Gastroesophageal sphincter (tissue), 3 donors: ENCODE data around the gene ADAMTS12.

Experiments used
- EP300 ChIP-seq: sonication (generic); formaldehyde crosslinking; IDR thresholded peaks from one replicate; pipeline ENCODE4 v1.6.1; 2017; ENCODE audit warnings: antibody characterized with exemption, mild to moderate bottlenecking
- POLR2A ChIP-seq, 2 donors: fragments of 450-650 bp; IDR thresholded peaks; one replicate each; pipeline ENCODE4 v1.6.1; 2017; ENCODE audit warnings: antibody characterized with exemption in 2 of 2, mild to moderate bottlenecking in 2 of 2, moderate library complexity in 1 of 2
- TF ChIP-seq, protein P1 (sequence below), 4 experiments: fragments of 200-600 bp in 2 of 4; fragments of 450-650 bp in 2 of 4; sonication (generic) in 1 of 4; IDR thresholded peaks; one replicate each; pipeline ENCODE4 v1.5.1; 2017 to 2019; ENCODE audit warnings: antibody characterized with exemption in 4 of 4, mild to moderate bottlenecking in 2 of 4, moderate library complexity in 2 of 4

DNA sequence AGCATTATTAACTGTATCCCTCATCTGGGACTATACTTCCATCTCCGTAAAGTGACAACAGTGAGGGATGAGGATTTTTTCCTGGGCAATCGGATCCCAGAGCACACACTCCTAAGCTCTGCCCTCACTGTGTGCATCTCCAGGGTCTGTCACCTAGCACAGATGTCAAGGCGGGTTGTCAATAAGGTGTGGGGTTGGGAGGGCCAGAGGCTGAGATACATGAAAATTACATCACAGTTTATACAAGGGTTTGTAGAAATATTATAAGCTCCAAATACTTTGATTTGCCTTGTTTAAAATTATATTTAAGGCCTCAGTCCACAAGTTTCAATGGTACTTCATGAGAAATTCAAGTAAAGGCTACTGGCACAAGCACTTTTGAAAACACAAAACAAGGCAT, 4.5 kb downstream of the ADAMTS12 start:
- TF ChIP-seq, protein P1, sequence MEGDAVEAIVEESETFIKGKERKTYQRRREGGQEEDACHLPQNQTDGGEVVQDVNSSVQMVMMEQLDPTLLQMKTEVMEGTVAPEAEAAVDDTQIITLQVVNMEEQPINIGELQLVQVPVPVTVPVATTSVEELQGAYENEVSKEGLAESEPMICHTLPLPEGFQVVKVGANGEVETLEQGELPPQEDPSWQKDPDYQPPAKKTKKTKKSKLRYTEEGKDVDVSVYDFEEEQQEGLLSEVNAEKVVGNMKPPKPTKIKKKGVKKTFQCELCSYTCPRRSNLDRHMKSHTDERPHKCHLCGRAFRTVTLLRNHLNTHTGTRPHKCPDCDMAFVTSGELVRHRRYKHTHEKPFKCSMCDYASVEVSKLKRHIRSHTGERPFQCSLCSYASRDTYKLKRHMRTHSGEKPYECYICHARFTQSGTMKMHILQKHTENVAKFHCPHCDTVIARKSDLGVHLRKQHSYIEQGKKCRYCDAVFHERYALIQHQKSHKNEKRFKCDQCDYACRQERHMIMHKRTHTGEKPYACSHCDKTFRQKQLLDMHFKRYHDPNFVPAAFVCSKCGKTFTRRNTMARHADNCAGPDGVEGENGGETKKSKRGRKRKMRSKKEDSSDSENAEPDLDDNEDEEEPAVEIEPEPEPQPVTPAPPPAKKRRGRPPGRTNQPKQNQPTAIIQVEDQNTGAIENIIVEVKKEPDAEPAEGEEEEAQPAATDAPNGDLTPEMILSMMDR (IDR thresholded peaks at IDR 0.05), result no peak
- TF ChIP-seq EP300, result no peak
- no peak for TF ChIP-seq POLR2A (IDR thresholded peaks at IDR 0.05)
